ENCODE results near the gene PPP2R3C.
"Not testable (repeated sequence)": the region's sequence is repeated elsewhere in the genome, so short reads cannot be mapped to it uniquely, and the experiment has no call there.

The PPP2R3C gene

GRCh38 chr14:35124127-35124526, 2.3 kb upstream of the PPP2R3C start:
- no peak for DNase-seq (ENCODE audit: low read depth in 2 of 2)

- no peak for DNase-seq (ENCODE audit: low read depth in 2 of 2)
Measured at GRCh38 chr14:35123388-35123703, 1.6 kb upstream of the PPP2R3C start.

GRCh38 chr14:35122696-35123387, 1.1 kb upstream of the PPP2R3C start:
- no peak for DNase-seq (ENCODE audit: low read depth in 2 of 2)

- DNase-seq (ENCODE audit: low read depth in 2 of 2) = no peak
Measured at GRCh38 chr14:35121026-35121886, 534 bp downstream of the PPP2R3C start.

- DNase-seq (ENCODE audit: low read depth in 2 of 2) = no peak
Measured at GRCh38 chr14:35117112-35117511, 4.7 kb downstream of the PPP2R3C start.

GRCh38 chr14:35116242-35116641, 5.5 kb downstream of the PPP2R3C start:
- no peak for DNase-seq (ENCODE audit: low read depth in 2 of 2)

GRCh38 chr14:35114036-35114435, 7.8 kb downstream of the PPP2R3C start:
- no peak for DNase-seq (ENCODE audit: low read depth in 2 of 2)

GRCh38 chr14:35113308-35113950, 8.4 kb downstream of the PPP2R3C start:
- no peak for DNase-seq (ENCODE audit: low read depth in 2 of 2)

- DNase-seq (ENCODE audit: low read depth in 2 of 2) = no peak
Measured at GRCh38 chr14:35112641-35113040, 9.1 kb downstream of the PPP2R3C start.

- no peak for DNase-seq (ENCODE audit: low read depth in 2 of 2)
Measured at GRCh38 chr14:35107866-35108265, 13.9 kb downstream of the PPP2R3C start.

GRCh38 chr14:35094645-35095044, 27.1 kb downstream of the PPP2R3C start:
- DNase-seq (ENCODE audit: low read depth in 2 of 2) = not testable (repeated sequence)

- DNase-seq (ENCODE audit: low read depth in 2 of 2) = no peak
Measured at GRCh38 chr14:35088514-35088913, 33.3 kb downstream of the PPP2R3C start.

- no peak for DNase-seq (ENCODE audit: low read depth in 2 of 2)
Measured at GRCh38 chr14:35085441-35085840, 36.3 kb downstream of the PPP2R3C start.

GRCh38 chr14:35083530-35084150, 38.1 kb downstream of the PPP2R3C start:
- no peak for DNase-seq (ENCODE audit: low read depth in 2 of 2)

- no peak for DNase-seq (ENCODE audit: low read depth in 2 of 2)
Measured at GRCh38 chr14:35079742-35080141, 42.0 kb downstream of the PPP2R3C start.

- DNase-seq (ENCODE audit: low read depth in 2 of 2) = no peak
Measured at GRCh38 chr14:35078082-35078481, 43.7 kb downstream of the PPP2R3C start.

GRCh38 chr14:35073486-35073885, 48.3 kb downstream of the PPP2R3C start:
- DNase-seq (ENCODE audit: low read depth in 2 of 2) = no peak

GRCh38 chr14:35072226-35072625, 49.6 kb downstream of the PPP2R3C start:
- DNase-seq (ENCODE audit: low read depth in 2 of 2) = no peak

- DNase-seq (ENCODE audit: low read depth in 2 of 2) = no peak
Measured at GRCh38 chr14:35068238-35069012, 53.4 kb downstream of the PPP2R3C start.

GRCh38 chr14:35065731-35066130, 56.1 kb downstream of the PPP2R3C start:
- not testable (repeated sequence) for DNase-seq (ENCODE audit: low read depth in 2 of 2)

GRCh38 chr14:35061113-35061791, 60.5 kb downstream of the PPP2R3C start:
- DNase-seq (ENCODE audit: low read depth in 2 of 2) = not testable (repeated sequence)
